Gastrocnemius medialis (tissue), 4 donors: ENCODE data around the gene CLIP4. TPM values are rescaled to one million over a fixed set of nuclear protein-coding genes. Genes with fewer than 3 reads are reported as not detected.

Source experiments
- ATAC-seq, 2 donors: fragments of 150-250 bp; one replicate each; pipeline ENCODE4 v1.9.1; 2016
- DNase-seq, 2 donors: peaks; one replicate each; pipeline ENCODE4 v3.0.0-alpha.2; 2019
- H3K27ac ChIP-seq, 4 donors: fragments of 200-600 bp; sonication (generic); 1 replicate in 1 of 4; 2 replicates in 3 of 4; pipeline ENCODE4 v1.5.1; 2016 to 2018; ENCODE audit warnings: mild to moderate bottlenecking in 2 of 4, moderate library complexity in 1 of 4
- H3K27me3 ChIP-seq, 3 donors: fragments of 200-600 bp; sonication (generic) in 2 of 3; 1 replicate in 1 of 3; 2 replicates in 2 of 3; pipeline versions ENCODE4 v1.5.1 to v1.6.0; 2016 to 2019; ENCODE audit warnings: mild to moderate bottlenecking in 1 of 3, moderate library complexity in 1 of 3
- H3K36me3 ChIP-seq, 2 donors: fragments of 200-600 bp; sonication (generic) in 1 of 2; one replicate each; pipeline ENCODE4 v1.5.1; 2017 to 2018
- H3K4me1 ChIP-seq, 2 donors: fragments of 200-600 bp; sonication (generic) in 1 of 2; one replicate each; pipeline ENCODE4 v1.5.1; 2016 to 2017; ENCODE audit warnings: mild to moderate bottlenecking in 2 of 2
- H3K4me3 ChIP-seq, 4 donors: fragments of 200-600 bp; sonication (generic) in 3 of 4; 1 replicate in 1 of 4; 2 replicates in 3 of 4; pipeline ENCODE4 v1.5.1; 2016 to 2019; ENCODE audit warnings: mild to moderate bottlenecking in 2 of 4
- H3K9me3 ChIP-seq, 3 donors: fragments of 200-600 bp; sonication (generic) in 2 of 3; 1 replicate in 1 of 3; 2 replicates in 2 of 3; pipeline ENCODE4 v1.5.1; 2016 to 2019
- POLR2A ChIP-seq, 2 donors: fragments of 450-650 bp; IDR thresholded peaks; one replicate each; pipeline ENCODE4 v1.6.1; 2017; ENCODE audit warnings: antibody characterized with exemption in 2 of 2, mild to moderate bottlenecking in 2 of 2, moderate library complexity in 2 of 2
- in situ Hi-C, 4 donors: fragments of 200-750 bp; cut with MboI; loops; one replicate each; pipeline versions ENCODE4 v1.15.0 to v1.8.0; 2017; ENCODE audit warnings: low sequenced_read_pairs in 4 of 4
- intact Hi-C: fragments of 100-400 bp; cut with DNase I; formaldehyde crosslinking; loops from one replicate; pipeline ENCODE4 v1.15.1; 2023; ENCODE audit warnings: low total_unique reads
- total RNA-seq, 4 donors: library from RNA; depleted of rRNA; stranded (reverse); fragments of >200 nt; gene quantifications; one replicate each; pipeline versions ENCODE4 v1.1.0 to v1.2.3, GENCODE V29; 2016
- TF ChIP-seq, protein P1 (sequence below), 5 experiments: fragments of 450-650 bp in 3 of 5; fragments of 200-600 bp in 2 of 5; sonication (generic) in 2 of 5; IDR thresholded peaks in 4 of 5; conservative IDR thresholded peaks in 1 of 5; 1 replicate in 4 of 5; 2 replicates in 1 of 5; pipeline ENCODE4 v1.5.1; 2016 to 2019; ENCODE audit warnings: antibody characterized with exemption in 5 of 5, mild to moderate bottlenecking in 3 of 5, moderate library complexity in 3 of 5

Gene CLIP4
- total RNA-seq, 4 donors from 2014 or later: 200 to 422 (median 265) TPM

DNA sequence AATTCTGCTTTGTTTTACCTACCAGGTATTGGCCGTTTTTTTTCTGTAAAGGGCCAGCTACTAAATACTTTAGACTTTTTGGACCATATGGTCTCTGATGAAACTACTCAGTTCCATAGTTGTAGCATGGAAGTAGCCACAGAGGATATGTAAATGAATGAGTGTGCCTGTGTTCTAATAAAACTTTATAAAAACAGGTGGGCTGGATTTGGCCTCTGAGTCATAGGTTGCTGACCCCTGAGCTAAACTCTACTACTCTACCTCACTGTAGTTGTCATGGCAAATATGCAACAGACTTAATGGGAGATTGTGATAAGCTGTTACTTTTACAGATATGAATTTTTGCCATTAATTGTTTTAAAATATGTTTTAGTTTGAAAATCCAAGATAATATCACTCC lies 19.7 kb downstream of the CLIP4 start:
- H3K4me1 ChIP-seq: peaks cover 6 to 13% of the 10 kb centered on the region in 2 donors
- H3K27me3 ChIP-seq: no peaks in the 10 kb centered on the region
- no peaks in the 10 kb centered on the region for H3K9me3 ChIP-seq
- intact Hi-C loops (no loop called here), in situ Hi-C loops (no loop called here)
- H3K36me3 ChIP-seq: peaks cover 0 to 36% of the 10 kb centered on the region in 2 donors
- no peak overlapping the region for H3K4me3 ChIP-seq
- no peak overlapping the region for H3K27ac ChIP-seq
- no peak for TF ChIP-seq POLR2A (IDR thresholded peaks at IDR 0.05)
- TF ChIP-seq, protein P1, sequence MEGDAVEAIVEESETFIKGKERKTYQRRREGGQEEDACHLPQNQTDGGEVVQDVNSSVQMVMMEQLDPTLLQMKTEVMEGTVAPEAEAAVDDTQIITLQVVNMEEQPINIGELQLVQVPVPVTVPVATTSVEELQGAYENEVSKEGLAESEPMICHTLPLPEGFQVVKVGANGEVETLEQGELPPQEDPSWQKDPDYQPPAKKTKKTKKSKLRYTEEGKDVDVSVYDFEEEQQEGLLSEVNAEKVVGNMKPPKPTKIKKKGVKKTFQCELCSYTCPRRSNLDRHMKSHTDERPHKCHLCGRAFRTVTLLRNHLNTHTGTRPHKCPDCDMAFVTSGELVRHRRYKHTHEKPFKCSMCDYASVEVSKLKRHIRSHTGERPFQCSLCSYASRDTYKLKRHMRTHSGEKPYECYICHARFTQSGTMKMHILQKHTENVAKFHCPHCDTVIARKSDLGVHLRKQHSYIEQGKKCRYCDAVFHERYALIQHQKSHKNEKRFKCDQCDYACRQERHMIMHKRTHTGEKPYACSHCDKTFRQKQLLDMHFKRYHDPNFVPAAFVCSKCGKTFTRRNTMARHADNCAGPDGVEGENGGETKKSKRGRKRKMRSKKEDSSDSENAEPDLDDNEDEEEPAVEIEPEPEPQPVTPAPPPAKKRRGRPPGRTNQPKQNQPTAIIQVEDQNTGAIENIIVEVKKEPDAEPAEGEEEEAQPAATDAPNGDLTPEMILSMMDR (IDR thresholded peaks at IDR 0.05 in 4 of 5, conservative IDR thresholded peaks at IDR 0.05 in 1 of 5): no peak
- no peak for ATAC-seq
- DNase-seq: no peak

DNA sequence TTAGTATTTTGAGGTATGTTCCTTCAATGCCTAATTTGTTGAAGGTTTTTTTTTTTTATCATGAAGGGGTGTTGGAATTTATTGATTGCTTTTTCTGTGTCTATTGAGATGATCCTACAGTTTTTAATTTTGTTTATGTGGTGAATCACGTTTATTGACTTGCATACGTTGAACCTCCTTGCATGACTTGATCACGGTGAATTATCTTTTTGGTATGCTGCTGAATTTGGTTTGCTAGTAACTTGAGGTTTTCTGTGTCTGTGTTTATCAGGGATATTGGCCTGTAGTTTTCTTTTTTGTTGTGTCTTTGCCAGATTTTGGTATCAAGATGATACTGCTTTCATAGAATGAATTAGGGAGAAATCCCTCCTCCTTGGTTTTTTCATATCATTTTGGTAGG lies 23.9 kb downstream of the CLIP4 start:
- Histone ChIP-seq H3K4me3 (no peak overlapping the region), H3K27me3 (no peaks in the 10 kb centered on the region), H3K36me3 (peaks cover 0 to 18% of the 10 kb centered on the region in 2 donors), H3K4me1 (no peaks in the 10 kb centered on the region), H3K27ac (no peak overlapping the region), H3K9me3 (no peaks in the 10 kb centered on the region)
- DNase-seq: no peak
- intact Hi-C loops: no loop called here
- no peak for TF ChIP-seq POLR2A (IDR thresholded peaks at IDR 0.05)
- TF ChIP-seq, protein P1 (IDR thresholded peaks at IDR 0.05 in 4 of 5, conservative IDR thresholded peaks at IDR 0.05 in 1 of 5): no peak
- in situ Hi-C loops: no loop called here
- no peak for ATAC-seq

DNA sequence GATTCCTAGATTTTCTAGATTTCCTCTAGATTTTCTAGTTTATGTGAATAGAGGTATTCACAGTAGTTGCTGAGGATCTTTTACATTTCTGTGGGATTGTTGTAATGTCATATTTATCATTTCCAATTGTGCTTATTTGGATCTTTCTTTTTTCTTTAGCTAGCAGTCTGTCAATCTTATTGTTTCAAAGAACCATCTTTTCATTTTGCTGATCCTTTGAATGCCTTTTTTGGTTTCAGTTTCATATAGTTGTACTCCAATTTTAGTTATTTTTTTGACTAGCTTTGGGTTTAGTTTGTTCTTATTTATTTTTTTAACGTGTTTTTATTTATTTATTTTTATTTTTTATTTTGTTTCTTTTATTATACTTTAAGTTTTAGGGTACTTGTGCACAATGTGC lies 24.5 kb downstream of the CLIP4 start:
- Histone ChIP-seq H3K27me3 (no peaks in the 10 kb centered on the region), H3K4me1 (no peaks in the 10 kb centered on the region), H3K9me3 (no peaks in the 10 kb centered on the region), H3K27ac (no peak overlapping the region), H3K4me3 (no peak overlapping the region), H3K36me3 (peaks cover 0 to 18% of the 10 kb centered on the region in 2 donors)
- no peak for DNase-seq
- intact Hi-C loops (no loop called here), in situ Hi-C loops (no loop called here)
- TF ChIP-seq, protein P1 (IDR thresholded peaks at IDR 0.05 in 4 of 5, conservative IDR thresholded peaks at IDR 0.05 in 1 of 5): no peak
- TF ChIP-seq POLR2A (IDR thresholded peaks at IDR 0.05): no peak
- ATAC-seq: no peak

DNA sequence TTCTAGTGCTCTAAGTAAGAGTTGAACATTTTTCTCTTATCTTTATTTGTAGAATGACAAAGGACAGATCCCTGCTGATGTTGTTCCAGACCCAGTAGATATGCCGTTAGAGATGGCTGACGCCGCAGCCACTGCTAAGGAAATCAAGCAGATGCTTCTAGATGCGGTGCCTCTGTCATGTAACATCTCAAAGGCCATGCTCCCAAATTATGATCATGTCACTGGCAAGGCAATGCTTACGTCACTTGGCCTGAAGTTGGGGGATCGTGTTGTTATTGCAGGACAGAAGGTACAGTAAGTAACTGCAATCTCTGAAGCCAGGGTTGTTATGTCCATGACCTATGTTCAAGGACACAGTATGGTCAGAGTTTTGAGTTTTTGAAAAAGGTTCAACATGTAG lies 28.4 kb downstream of the CLIP4 start:
- Histone ChIP-seq H3K9me3 (no peaks in the 10 kb centered on the region), H3K27ac (no peak overlapping the region), H3K4me3 (no peak overlapping the region), H3K36me3 (peaks cover 0 to 26% of the 10 kb centered on the region in 2 donors), H3K4me1 (no peaks in the 10 kb centered on the region), H3K27me3 (no peaks in the 10 kb centered on the region)
- intact Hi-C loops: no loop called here
- in situ Hi-C loops: no loop called here
- ATAC-seq (peak in 1 of 2 donors; percentile 36), DNase-seq (peak in 1 of 2 donors; percentile 25)
- TF ChIP-seq, protein P1 (IDR thresholded peaks at IDR 0.05 in 4 of 5, conservative IDR thresholded peaks at IDR 0.05 in 1 of 5): no peak
- TF ChIP-seq POLR2A (IDR thresholded peaks at IDR 0.05): no peak

DNA sequence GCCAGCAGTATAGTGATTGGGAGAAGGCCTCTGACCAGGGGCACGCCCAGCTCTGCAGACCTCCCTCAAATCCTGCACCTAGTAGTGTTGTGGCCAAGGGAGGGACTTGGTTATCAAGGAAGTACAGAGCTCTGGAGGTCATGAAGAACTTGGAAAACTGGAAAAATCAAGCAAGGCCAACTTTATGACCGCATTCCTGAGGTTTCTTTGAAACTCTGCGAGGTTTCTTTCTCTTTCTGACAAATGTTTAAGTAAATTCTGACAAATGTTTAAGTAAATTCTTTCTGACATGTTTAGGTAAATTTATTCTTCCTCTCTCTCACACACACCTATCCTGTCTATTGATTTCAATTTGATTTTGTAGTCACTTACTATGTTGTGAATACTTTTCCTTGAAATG lies 31.0 kb downstream of the CLIP4 start:
- H3K9me3 ChIP-seq: no peaks in the 10 kb centered on the region
- no peaks in the 10 kb centered on the region for H3K27me3 ChIP-seq
- ATAC-seq (no peak), DNase-seq (no peak)
- intact Hi-C loops: no loop called here
- no peak overlapping the region for H3K4me3 ChIP-seq
- no peak overlapping the region for H3K27ac ChIP-seq
- no peaks in the 10 kb centered on the region for H3K4me1 ChIP-seq
- H3K36me3 ChIP-seq: peaks cover 0 to 26% of the 10 kb centered on the region in 2 donors
- TF ChIP-seq POLR2A (IDR thresholded peaks at IDR 0.05): no peak
- TF ChIP-seq, protein P1 (IDR thresholded peaks at IDR 0.05 in 4 of 5, conservative IDR thresholded peaks at IDR 0.05 in 1 of 5): no peak
- in situ Hi-C loops: no loop called here
